Tibial artery (tissue), 4 donors: ENCODE data around the gene MED26.
"Not testable (repeated sequence)": the region's sequence is repeated elsewhere in the genome, so short reads cannot be mapped to it uniquely, and the experiment has no call there.

Experiments
- DNase-seq, 2 donors: peaks; one replicate each; pipeline ENCODE4 v3.0.0-alpha.2; 2019
- H3K27ac ChIP-seq, 2 donors: fragments of 200-600 bp; sonication (generic) in 1 of 2; 1 replicate in 1 of 2; 2 replicates in 1 of 2; pipeline ENCODE4 v1.5.1; 2018 to 2019; ENCODE audit warnings: mild to moderate bottlenecking in 1 of 2
- H3K27me3 ChIP-seq, 2 donors: fragments of 200-600 bp; sonication (generic) in 1 of 2; one replicate each; pipeline versions ENCODE4 v1.5.1 to v1.6.0; 2016 to 2019
- H3K36me3 ChIP-seq, 3 donors: fragments of 200-600 bp; sonication (generic) in 2 of 3; one replicate each; pipeline ENCODE4 v1.5.1; 2016 to 2019; ENCODE audit warnings: mild to moderate bottlenecking in 2 of 3
- H3K4me1 ChIP-seq, 4 donors: fragments of 200-600 bp; sonication (generic) in 2 of 4; 1 replicate in 3 of 4; 2 replicates in 1 of 4; pipeline ENCODE4 v1.5.1; 2016 to 2019
- H3K4me3 ChIP-seq, 2 donors: fragments of 200-600 bp; sonication (generic) in 1 of 2; 1 replicate in 1 of 2; 2 replicates in 1 of 2; pipeline ENCODE4 v1.5.1; 2018 to 2019; ENCODE audit warnings: mild to moderate bottlenecking in 2 of 2
- H3K9me3 ChIP-seq, 3 donors: fragments of 200-600 bp; sonication (generic) in 1 of 3; one replicate each; pipeline ENCODE4 v1.5.1; 2016 to 2019
- intact Hi-C: fragments of 100-400 bp; cut with DNase I; formaldehyde crosslinking; loops from one replicate; pipeline ENCODE4 v1.15.0; 2023; ENCODE audit warnings: low total_unique reads
- TF ChIP-seq, protein P1 (sequence below), 2 experiments: fragments of 200-600 bp in 1 of 2; fragments of 450-650 bp in 1 of 2; IDR thresholded peaks; one replicate each; pipeline ENCODE4 v1.5.1; 2017 to 2019; ENCODE audit warnings: antibody characterized with exemption in 2 of 2, mild to moderate bottlenecking in 1 of 2, moderate library complexity in 1 of 2

Gene MED26

DNA sequence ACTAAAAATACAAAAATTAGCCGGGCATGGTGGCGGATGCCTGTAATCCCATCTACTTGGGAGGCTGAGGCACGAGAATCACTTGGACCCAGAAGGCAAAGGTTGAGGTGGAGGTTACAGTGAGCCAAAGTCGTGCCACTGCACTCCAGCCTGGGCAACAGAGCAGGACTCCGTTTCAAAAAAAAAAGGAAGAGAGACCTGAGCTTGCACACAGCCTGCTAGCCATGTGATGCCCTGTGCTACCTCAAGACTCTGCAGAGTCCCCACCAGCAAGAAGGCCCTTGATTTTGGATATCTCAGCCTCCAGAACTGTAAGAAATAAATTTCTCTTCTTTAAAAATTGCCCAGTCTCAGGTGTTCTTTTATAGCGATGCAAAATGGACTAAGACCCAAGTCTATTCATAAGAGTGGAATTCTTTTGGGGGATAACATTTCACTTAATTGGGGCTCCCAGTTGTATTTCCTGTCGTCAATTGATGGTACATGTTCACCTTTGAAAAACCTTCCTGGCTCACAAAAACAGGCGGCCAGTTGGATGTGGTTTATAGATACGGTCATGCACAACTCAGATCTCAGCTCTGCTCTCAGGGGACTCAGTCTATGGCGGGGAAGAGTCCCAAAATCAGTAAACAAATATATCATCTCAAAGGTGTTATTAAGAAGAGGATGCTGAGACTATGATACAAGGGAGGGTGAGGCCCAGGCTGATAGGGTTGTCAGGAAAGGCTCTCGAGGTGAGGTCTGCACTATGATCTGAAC, 83.4 kb downstream of the MED26 start:
- Histone ChIP-seq H3K36me3 (peaks cover 0 to 13% (median 0%) of the 10 kb centered on the region in 3 donors), H3K4me1 (peaks cover 0 to 38% (median 31%) of the 10 kb centered on the region in 4 donors), H3K27ac (no peak overlapping the region), H3K27me3 (no peaks in the 10 kb centered on the region), H3K4me3 (no peak overlapping the region), H3K9me3 (no peaks in the 10 kb centered on the region)
- TF ChIP-seq, protein P1, sequence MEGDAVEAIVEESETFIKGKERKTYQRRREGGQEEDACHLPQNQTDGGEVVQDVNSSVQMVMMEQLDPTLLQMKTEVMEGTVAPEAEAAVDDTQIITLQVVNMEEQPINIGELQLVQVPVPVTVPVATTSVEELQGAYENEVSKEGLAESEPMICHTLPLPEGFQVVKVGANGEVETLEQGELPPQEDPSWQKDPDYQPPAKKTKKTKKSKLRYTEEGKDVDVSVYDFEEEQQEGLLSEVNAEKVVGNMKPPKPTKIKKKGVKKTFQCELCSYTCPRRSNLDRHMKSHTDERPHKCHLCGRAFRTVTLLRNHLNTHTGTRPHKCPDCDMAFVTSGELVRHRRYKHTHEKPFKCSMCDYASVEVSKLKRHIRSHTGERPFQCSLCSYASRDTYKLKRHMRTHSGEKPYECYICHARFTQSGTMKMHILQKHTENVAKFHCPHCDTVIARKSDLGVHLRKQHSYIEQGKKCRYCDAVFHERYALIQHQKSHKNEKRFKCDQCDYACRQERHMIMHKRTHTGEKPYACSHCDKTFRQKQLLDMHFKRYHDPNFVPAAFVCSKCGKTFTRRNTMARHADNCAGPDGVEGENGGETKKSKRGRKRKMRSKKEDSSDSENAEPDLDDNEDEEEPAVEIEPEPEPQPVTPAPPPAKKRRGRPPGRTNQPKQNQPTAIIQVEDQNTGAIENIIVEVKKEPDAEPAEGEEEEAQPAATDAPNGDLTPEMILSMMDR (IDR thresholded peaks at IDR 0.05) = no peak
- intact Hi-C loops = no loop called here
- no peak for DNase-seq

- peak overlapping the region in 1 of 2 donors; percentile 82 for H3K4me3 ChIP-seq
Observed at GRCh38 chr19:16543734-16544133, 84.3 kb downstream of the MED26 start.

DNA sequence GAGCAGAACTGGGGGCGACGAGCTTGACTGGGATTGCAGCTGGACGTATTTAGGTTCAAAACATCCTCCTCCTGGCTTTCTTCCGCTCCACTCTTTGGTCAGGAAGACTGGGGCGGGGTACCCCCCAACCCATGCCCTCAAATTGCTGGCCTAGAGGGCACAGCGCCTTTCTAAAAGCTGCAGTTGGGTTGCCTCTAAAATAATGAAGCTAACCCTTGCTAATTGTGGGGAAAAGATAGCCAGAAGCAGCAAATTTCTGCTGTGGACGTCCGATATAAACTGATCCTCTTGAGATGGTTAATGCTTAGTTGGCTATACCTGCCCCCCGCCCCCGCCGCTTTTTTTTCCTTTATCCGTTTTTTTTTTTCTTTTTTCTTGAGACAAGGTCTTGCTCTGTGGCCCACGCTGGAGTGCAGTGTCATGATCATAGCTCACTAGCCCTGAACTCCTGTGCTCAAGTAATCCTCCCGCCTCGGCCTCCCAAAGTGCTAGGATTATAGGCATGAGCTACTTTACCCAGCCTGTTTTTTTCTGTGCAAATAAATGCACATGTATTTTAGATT, 85.0 kb downstream of the MED26 start:
- peak overlapping the region; percentile 78 to 82 for H3K4me3 ChIP-seq
- intact Hi-C loops = no loop called here
- H3K27ac ChIP-seq = peak overlapping the region; percentile 89 to 92
- no peaks in the 10 kb centered on the region for H3K27me3 ChIP-seq
- H3K9me3 ChIP-seq = no peaks in the 10 kb centered on the region
- no peak for DNase-seq
- H3K36me3 ChIP-seq = peaks cover 0 to 25% (median 8%) of the 10 kb centered on the region in 3 donors
- TF ChIP-seq, protein P1 (IDR thresholded peaks at IDR 0.05) = no peak
- peaks cover 0 to 49% (median 34%) of the 10 kb centered on the region in 4 donors for H3K4me1 ChIP-seq

More at GRCh38 chr19:16543734-16544133, 84.3 kb downstream of the MED26 start:
- Histone ChIP-seq H3K27ac (peak overlapping the region in 1 of 2 donors; percentile 92), H3K36me3 (peaks cover 0 to 18% (median 1%) of the 10 kb centered on the region in 3 donors), H3K4me1 (peaks cover 0 to 44% (median 34%) of the 10 kb centered on the region in 4 donors)
- H3K27me3 ChIP-seq, DNase-seq, H3K9me3 ChIP-seq, intact Hi-C loops: not testable (repeated sequence)

DNA sequence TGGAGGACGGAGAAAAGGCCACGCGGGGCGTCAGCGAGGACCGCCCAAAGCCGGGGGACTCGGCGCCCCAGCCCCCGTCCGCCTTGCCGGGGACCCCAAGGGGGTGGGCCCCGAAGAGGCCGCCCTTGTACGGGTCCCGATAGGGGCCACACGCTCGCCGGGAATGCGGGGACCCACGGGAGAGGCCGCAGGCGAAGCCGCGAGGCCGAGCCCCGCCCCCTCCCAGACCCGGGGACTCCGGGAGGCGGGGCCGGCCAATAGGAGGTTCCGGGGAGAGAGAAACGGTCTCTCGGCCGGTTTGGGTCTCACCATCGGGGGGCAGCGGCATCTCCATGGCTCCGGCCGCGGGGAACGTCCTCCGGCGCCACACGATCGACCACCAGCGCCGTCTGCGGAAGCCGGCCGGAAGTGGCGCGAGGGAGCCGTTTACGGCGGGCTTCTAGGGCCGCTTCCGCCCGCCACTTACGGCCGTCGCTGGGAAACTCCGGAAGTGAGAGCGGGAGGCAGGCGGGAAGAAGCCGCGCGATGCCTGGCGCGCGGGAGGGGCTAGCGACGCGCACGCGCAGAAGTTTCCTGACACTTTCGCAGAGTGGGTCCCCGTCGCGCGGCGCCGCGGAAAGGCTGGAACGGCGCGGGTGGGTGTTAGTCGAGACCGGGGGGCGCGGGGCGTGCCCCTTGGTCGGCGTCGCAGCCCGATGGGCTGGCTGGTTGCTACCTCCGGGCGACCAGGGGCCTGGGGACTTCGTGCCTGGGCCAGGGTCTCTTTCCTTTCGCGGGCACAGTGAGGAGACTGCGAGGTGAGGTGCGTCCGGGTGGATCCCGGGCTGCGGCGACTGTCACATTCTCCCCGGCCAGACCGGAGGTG, 85.7 kb downstream of the MED26 start, which contains the start of gene CHERP:
Gene CHERP (minus strand): TSS at position 393 of the 865 bp plus-strand sequence. CDS start 59 bp downstream, at position 334.
- Histone ChIP-seq H3K4me3 (peak within 1 kb of the TSS; percentile 78 to 82), H3K27ac (peak within 1 kb of the TSS; percentile 89 to 92), H3K27me3 (no peaks in the 10 kb centered on the region), H3K4me1 (peaks cover 0 to 49% (median 34%) of the 10 kb centered on the region in 4 donors), H3K36me3 (peaks cover 2 to 32% (median 16%) of the 10 kb centered on the region in 3 donors), H3K9me3 (no peaks in the 10 kb centered on the region)
- TF ChIP-seq, protein P1 (IDR thresholded peaks at IDR 0.05) = no peak
- DNase-seq = peak; percentile 89 to 96
- intact Hi-C loops = no loop called here

DNA sequence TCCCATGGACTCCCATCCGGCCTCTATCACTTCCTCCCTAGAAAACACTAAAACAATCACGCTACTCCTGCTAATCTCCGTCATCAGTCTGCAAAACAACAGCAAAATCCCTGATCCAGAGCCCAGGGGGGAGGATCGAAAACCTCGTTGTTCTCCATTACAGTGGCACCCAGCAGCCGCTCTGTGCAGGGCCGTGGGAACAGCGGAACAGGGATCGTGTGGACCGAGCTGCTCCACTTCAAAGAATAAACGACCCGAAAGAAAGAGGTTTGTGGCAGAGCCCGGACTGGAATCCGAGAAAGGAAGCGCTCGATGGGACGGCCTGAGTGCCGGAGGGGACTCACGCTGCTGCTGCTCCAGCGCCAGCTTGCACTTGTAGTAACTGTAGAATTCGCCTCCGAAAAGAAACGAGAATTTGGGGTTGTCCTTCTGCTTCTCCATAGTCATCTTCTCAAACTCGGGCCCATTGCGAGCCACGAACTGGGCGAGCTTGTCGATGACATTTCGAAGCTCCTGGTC, 86.4 kb downstream of the MED26 start:
- DNase-seq = no peak
- no peaks in the 10 kb centered on the region for H3K27me3 ChIP-seq
- intact Hi-C loops = no loop called here
- TF ChIP-seq, protein P1 (IDR thresholded peaks at IDR 0.05) = no peak
- peaks cover 0 to 49% (median 34%) of the 10 kb centered on the region in 4 donors for H3K4me1 ChIP-seq
- peak overlapping the region; percentile 89 to 92 for H3K27ac ChIP-seq
- no peaks in the 10 kb centered on the region for H3K9me3 ChIP-seq
- H3K36me3 ChIP-seq = peaks cover 4 to 39% (median 20%) of the 10 kb centered on the region in 3 donors
- H3K4me3 ChIP-seq = peak overlapping the region; percentile 78 to 82
